GM23248 (cell line): ENCODE measurements around the gene CST6.

Experiments used
- EZH2 ChIP-seq: fragments of 200-600 bp; sonication (generic); IDR thresholded peaks from 2 replicates; pipeline ENCODE4 v1.6.1; 2018; ENCODE audit warnings: antibody characterized with exemption, mild to moderate bottlenecking; ENCODE audit not compliant: insufficient read depth, poor library complexity, severe bottlenecking
- EZH2phosphoT487 ChIP-seq: fragments of 200-600 bp; sonication (generic); IDR thresholded peaks from 2 replicates; pipeline ENCODE4 v1.6.1; 2018; ENCODE audit warnings: antibody characterized with exemption, moderate library complexity, mild to moderate bottlenecking, low read depth; ENCODE audit not compliant: insufficient read depth

- TF ChIP-seq EZH2 (no peak), EZH2phosphoT487 (no peak)
Measured at GRCh38 chr11:65964906-65965305, 46.9 kb upstream of the CST6 start.
